Erythroblast (primary cell): ENCODE data around the gene TENM4.

Experiments
- GATA1 ChIP-seq: IDR thresholded peaks from 2 replicates; pipeline ENCODE4 v1.6.1; 2011; ENCODE audit warnings: low read depth, mild to moderate bottlenecking, control low read depth, low read length, moderate library complexity
- POLR2A ChIP-seq: IDR thresholded peaks from 2 replicates; pipeline ENCODE4 v1.6.1; 2011; ENCODE audit warnings: mild to moderate bottlenecking, low read length

- TF ChIP-seq POLR2A: no peak
- TF ChIP-seq GATA1: no peak
Measured at GRCh38 chr11:79353706-79354105, 87.1 kb downstream of the TENM4 start.
